GM18511 (cell line): ENCODE measurements around the gene PALD1.
A peak's percentile ranks its signal among the peaks of the same experiment; 100 is the strongest.
"Not testable (repeated sequence)": the region's sequence is repeated elsewhere in the genome, so short reads cannot be mapped to it uniquely, and the experiment has no call there.

ENCODE experiments used
- ATAC-seq: cut with Tn5 transposase; IDR thresholded peaks from one replicate; pipeline ENCODE4 v1.9.1; 2021; ENCODE audit warnings: mild to moderate bottlenecking, moderate library complexity; ENCODE audit not compliant: unreplicated experiment

The PALD1 gene

DNA sequence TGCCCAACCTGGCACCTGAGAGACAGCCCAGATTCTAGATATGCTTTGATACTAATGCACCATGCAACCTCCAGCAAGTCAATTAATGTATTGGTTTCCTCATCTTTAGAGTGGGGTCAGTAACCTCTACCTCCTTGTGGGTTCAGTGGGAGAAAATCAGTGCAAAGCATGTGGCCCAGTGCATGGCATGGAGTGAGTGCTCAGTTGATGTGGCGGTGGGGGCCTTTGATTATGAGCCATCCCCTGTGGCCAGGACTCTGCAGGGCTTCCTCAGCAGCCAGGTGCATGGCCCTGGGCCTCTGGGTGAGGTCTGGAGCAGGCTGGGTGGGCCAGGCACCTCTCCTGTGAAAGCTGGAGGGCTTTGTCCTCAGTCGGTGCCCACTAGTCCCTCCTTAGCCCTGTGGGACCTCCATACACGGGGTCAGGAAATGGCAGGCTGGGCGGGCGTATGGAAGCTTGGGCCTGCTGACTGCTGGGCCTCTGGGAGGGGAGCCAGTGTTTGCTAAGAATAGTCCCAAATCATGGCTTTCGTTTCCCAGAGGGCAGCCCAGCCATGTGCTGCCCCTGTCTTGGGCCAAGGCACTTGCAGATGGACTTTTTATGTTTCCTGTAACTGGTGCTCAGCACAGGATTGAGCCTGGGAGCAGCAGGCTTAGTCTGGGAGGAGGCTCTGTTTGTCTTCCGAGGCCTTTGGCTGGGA, 3.4 kb downstream of the PALD1 start:
- no peak for ATAC-seq

GRCh38 chr10:70482982-70483760, 4.6 kb downstream of the PALD1 start:
- no peak for ATAC-seq

DNA sequence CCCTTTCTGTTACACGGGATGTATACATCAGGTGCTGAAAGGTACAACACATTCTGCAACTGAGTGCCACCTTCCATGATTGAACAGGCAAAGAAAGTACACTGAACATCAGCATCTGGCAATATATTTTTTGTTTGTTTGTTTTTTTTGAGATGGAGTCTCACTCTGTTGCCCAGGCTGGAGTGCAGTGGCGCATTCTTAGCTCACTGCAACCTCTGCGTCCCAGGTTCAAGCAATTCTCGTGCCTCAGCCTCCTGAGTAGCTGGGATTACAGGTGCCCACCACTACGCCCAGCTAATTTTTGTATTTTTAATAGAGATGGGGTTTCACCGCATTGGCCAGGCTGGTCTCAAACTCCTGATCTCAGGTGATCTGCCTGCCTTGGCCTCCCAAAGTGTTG, 5.3 kb downstream of the PALD1 start:
- not testable (repeated sequence) for ATAC-seq

GRCh38 chr10:70487824-70488223, 9.3 kb downstream of the PALD1 start:
- no peak for ATAC-seq

DNA sequence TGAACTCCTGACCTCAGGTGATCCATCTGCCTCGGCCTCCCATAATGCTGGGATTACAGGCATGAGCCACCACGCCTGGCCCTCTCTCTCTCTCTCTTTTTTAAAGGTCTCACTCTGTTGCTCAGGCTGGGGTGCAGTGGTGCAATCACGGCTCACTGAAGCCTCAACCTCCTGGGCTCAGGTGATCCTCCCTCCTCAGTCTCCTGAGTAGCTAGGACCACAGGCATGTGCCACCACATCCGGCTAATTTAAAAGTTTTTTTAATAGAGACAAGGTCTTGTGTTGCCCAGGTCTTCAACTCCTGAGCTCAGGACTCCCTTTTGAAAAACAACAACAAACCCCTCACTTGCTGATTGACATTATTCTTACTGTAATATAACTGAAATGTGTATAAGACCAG, 11.6 kb downstream of the PALD1 start:
- no peak for ATAC-seq

- ATAC-seq: no peak
Observed at GRCh38 chr10:70491614-70492013, 13.0 kb downstream of the PALD1 start.

- ATAC-seq: peak; percentile 42
Observed at GRCh38 chr10:70492786-70493659, 14.5 kb downstream of the PALD1 start.

- peak; percentile 80 for ATAC-seq
Observed at GRCh38 chr10:70493660-70494234, 15.2 kb downstream of the PALD1 start.

DNA sequence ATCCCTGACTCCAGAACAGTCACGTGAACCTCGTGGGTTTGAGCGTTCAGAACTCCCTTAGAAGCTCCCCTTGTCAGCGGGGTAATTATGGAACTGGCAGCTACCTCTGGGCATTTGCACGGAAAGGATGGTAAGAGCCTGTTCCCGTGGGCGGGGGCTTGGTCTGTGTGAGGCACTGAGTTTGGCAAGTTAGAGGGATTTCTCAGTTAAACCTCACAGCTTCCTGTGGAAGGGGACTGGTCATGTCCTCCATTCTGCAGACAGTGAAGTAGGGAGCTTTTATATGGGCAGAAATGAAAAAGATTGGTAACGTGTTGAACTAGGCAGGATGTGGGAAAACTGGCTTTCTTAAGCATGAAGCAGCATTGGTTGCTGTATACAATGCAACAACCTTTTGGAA, 16.0 kb downstream of the PALD1 start:
- ATAC-seq: no peak

GRCh38 chr10:70494966-70495365, 16.4 kb downstream of the PALD1 start:
- no peak for ATAC-seq

DNA sequence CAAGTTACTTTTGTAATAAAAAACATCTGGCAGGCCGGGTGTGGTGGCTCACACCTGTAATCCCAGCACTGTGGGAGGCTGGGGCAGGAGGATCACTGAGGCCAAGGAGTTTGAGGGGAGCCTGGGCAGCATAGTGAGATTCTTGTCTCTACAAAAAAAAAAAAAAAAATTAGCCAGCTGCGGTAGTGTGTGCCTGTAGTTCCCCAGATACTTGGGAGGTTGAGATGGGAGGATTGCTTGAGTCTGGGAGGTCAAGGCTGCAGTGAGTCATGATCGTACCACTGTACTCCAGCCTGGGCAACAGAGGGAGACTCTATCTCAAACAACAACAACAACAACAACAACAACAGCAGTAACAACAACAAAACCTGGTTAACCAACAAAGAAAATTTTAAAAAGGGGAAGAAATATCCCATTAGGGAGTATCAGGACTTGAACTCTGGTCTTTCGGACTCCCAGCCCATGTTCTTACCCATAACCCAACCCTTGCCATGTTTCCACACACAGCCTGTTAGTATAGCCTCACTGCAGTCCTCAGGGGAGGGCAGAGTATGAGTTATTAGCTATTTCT, 17.2 kb downstream of the PALD1 start:
- no peak for ATAC-seq

GRCh38 chr10:70496341-70497119, 18.0 kb downstream of the PALD1 start:
- no peak for ATAC-seq

- ATAC-seq: no peak
Observed at GRCh38 chr10:70497120-70497545, 18.6 kb downstream of the PALD1 start.

- no peak for ATAC-seq
Observed at GRCh38 chr10:70498970-70499835, 20.6 kb downstream of the PALD1 start.

GRCh38 chr10:70499836-70500167, 21.2 kb downstream of the PALD1 start:
- no peak for ATAC-seq

GRCh38 chr10:70500368-70500767, 21.8 kb downstream of the PALD1 start:
- no peak for ATAC-seq

DNA sequence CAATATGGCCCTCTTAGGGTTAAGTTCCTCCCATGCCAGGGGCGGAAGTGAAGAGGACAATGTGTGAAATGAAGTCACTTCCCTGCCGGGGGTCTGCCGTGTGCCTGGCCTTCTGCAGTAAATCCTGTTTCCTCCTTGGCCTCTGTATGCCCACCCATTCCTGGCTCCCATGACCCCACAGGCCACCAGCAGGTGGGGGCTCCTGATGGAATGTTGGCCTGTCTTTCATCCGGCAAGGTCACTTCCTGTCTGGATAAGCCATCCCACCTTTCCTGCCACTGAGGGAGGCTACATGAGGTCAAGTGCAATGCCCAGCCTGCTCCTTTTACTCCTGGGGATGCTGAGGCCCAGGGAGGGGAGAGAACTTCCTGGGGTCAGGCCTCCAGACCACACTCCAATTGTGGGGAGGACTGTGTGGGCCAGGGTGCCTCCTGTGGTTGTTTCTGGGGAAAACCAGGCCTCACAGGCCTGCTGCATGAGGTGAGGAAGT, 22.3 kb downstream of the PALD1 start:
- ATAC-seq: no peak

DNA sequence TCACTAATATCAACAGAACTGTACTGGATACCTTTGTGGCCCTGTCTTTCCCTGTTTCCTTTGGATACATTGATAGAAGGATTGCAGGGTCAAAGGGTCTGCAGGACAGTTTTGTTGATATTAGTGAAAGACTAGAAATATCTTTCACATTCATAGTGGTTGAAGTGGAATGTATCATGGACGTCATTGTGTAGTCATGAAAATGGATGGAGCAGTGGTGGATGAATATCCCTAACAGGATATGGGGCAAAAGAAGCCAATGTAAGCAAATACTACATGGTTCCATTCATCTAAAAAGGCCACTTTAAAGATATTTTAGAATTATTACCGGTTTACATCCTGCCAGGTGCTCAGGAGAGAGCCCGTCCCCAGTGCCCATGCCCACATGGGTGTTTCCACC, 23.8 kb downstream of the PALD1 start:
- ATAC-seq: no peak

- no peak for ATAC-seq
Observed at GRCh38 chr10:70503776-70504175, 25.2 kb downstream of the PALD1 start.
